ENCODE data around the gene DCDC2.

DNA sequence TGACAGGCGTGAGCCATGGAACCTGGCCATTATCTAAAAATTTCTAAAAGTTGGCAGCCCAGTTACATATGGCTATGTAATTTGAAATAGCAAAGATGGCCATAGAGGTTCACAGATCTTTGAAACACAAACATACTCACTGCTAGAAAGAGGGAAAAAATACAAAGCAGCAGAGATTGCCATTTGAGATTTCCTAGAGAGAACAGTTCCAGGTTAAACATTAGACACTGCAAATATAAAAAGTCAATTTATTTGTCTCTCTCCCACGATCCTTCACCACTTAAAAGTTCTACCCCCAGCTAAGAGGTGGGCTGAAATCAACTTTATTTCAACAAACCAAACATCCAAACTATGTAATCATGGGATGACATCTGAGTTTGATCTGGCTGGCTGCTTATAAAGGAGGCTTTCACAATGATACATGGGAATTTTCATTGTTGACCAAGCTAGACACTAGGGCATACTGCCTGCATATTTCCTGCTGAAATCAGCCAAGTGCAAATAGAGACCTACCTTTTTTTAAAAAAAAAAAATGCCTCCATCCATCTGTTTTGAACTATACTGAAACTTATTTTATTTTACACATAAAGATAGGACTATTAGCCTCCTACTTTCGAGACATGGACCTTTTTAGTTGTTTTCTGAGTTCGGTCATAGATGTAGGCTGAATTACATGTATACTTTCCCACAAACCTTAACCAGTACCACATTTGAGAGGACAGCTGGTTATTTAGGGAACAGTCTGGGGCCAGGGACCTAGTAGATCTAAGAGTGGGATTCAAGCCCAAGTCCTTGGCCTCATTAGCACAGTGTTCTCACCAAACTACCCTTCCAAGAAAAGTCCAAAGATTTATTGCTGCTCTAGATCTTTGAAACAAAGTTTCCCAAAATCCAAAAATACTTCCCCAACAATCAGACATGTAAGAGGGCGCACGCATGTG lies 16.6 kb downstream of the DCDC2 start:
- TF ChIP-seq, protein P1, sequence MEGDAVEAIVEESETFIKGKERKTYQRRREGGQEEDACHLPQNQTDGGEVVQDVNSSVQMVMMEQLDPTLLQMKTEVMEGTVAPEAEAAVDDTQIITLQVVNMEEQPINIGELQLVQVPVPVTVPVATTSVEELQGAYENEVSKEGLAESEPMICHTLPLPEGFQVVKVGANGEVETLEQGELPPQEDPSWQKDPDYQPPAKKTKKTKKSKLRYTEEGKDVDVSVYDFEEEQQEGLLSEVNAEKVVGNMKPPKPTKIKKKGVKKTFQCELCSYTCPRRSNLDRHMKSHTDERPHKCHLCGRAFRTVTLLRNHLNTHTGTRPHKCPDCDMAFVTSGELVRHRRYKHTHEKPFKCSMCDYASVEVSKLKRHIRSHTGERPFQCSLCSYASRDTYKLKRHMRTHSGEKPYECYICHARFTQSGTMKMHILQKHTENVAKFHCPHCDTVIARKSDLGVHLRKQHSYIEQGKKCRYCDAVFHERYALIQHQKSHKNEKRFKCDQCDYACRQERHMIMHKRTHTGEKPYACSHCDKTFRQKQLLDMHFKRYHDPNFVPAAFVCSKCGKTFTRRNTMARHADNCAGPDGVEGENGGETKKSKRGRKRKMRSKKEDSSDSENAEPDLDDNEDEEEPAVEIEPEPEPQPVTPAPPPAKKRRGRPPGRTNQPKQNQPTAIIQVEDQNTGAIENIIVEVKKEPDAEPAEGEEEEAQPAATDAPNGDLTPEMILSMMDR (IDR thresholded peaks at IDR 0.05) = no peak
- no peak for TF ChIP-seq POLR2A (IDR thresholded peaks at IDR 0.05)

Measured in tibial nerve (tissue), 3 donors.